GM12891 (cell line): ENCODE results near the gene PTGR3.
A peak's percentile ranks its signal among the peaks of the same experiment; 100 is the strongest.

Experiments used
- DNase-seq: peaks from one replicate; pipeline ENCODE4 v3.0.0; 2011; ENCODE audit warnings: low spot score; ENCODE audit not compliant: insufficient read length
- FAIRE-seq: peaks from 2 replicates; lab custom pipeline; 2011; peaks lifted over from hg19 to GRCh38; lab: Jason Lieb, UNC
- PAX5 ChIP-seq: IDR thresholded peaks from 2 replicates; pipeline ENCODE4 v1.6.1; 2011; ENCODE audit warnings: low read length, moderate library complexity, mild to moderate bottlenecking; ENCODE audit not compliant: insufficient read depth, severe bottlenecking
- POLR2A ChIP-seq: IDR thresholded peaks from 2 replicates; pipeline ENCODE4 v1.6.1; 2011; ENCODE audit warnings: low read depth, low read length, control low read depth
- POLR2AphosphoS5 ChIP-seq: IDR thresholded peaks from 2 replicates; pipeline ENCODE4 v1.6.1; 2011; ENCODE audit warnings: low read depth, low read length, control low read depth
- POU2F2 ChIP-seq: IDR thresholded peaks from 2 replicates; pipeline ENCODE4 v1.6.1; 2011; ENCODE audit warnings: low read depth, mild to moderate bottlenecking, control low read depth, low read length, moderate library complexity
- SPI1 ChIP-seq: IDR thresholded peaks from 2 replicates; pipeline ENCODE4 v1.6.1; 2011; ENCODE audit warnings: low read depth, low read length, control low read depth
- TAF1 ChIP-seq: IDR thresholded peaks from 2 replicates; pipeline ENCODE4 v1.6.1; 2011; ENCODE audit warnings: low read depth, low read length, control low read depth

The PTGR3 gene

DNA sequence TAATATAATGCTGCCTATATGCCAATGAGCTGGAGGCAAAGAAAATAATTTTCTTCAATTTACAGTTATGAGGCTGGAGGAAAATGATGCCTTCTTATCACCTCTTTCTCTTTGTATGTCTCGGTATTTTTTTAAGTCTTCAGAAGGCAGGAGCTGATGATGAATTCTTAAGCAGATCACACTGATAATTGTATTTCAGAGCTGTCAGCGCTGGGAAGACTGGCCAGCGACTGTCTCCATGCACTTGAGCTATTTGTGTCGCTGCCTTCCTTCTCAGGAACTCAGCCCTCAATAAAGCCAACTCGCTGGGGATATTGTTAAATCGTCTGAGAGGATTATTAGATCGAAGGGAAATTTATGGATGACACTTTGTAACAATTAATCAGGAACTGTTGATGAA, 40.3 kb downstream of the PTGR3 start:
- TF ChIP-seq PAX5 (no peak), POU2F2 (no peak), POLR2A (no peak), TAF1 (no peak)
- FAIRE-seq: no peak
- DNase-seq: no peak

GRCh38 chr18:75167759-75168618, 41.0 kb downstream of the PTGR3 start:
- FAIRE-seq: no peak
- TF ChIP-seq POLR2A: no peak
- TF ChIP-seq POU2F2: no peak
- no peak for TF ChIP-seq POLR2AphosphoS5
- no peak for TF ChIP-seq TAF1
- no peak for TF ChIP-seq SPI1
- TF ChIP-seq PAX5: no peak

GRCh38 chr18:75167137-75167536, 41.8 kb downstream of the PTGR3 start:
- no peak for TF ChIP-seq POLR2A
- no peak for TF ChIP-seq TAF1
- no peak for TF ChIP-seq PAX5
- no peak for TF ChIP-seq SPI1
- TF ChIP-seq POLR2AphosphoS5: no peak
- no peak for TF ChIP-seq POU2F2
- FAIRE-seq: no peak
- DNase-seq: no peak

More at GRCh38 chr18:75167759-75168618, 41.0 kb downstream of the PTGR3 start:
- no peak for DNase-seq

GRCh38 chr18:75165926-75166325, 43.0 kb downstream of the PTGR3 start:
- TF ChIP-seq POU2F2 (no peak), SPI1 (no peak), POLR2AphosphoS5 (no peak), PAX5 (no peak), POLR2A (no peak), TAF1 (no peak)
- no peak for FAIRE-seq

GRCh38 chr18:75164479-75164878, 44.5 kb downstream of the PTGR3 start:
- FAIRE-seq (no peak), DNase-seq (no peak)
- TF ChIP-seq PAX5 (no peak), POU2F2 (no peak), SPI1 (no peak), POLR2A (no peak), POLR2AphosphoS5 (no peak), TAF1 (no peak)

More at GRCh38 chr18:75165926-75166325, 43.0 kb downstream of the PTGR3 start:
- no peak for DNase-seq

GRCh38 chr18:75163736-75164135, 45.2 kb downstream of the PTGR3 start:
- no peak for FAIRE-seq
- TF ChIP-seq SPI1: no peak
- TF ChIP-seq POLR2A: no peak
- TF ChIP-seq POU2F2: no peak
- no peak for TF ChIP-seq POLR2AphosphoS5
- no peak for TF ChIP-seq TAF1
- no peak for TF ChIP-seq PAX5
- DNase-seq: no peak

GRCh38 chr18:75162978-75163377, 46.0 kb downstream of the PTGR3 start:
- DNase-seq (no peak), FAIRE-seq (no peak)
- TF ChIP-seq POLR2AphosphoS5: no peak
- TF ChIP-seq SPI1: no peak
- TF ChIP-seq PAX5: no peak
- TF ChIP-seq POLR2A: no peak
- no peak for TF ChIP-seq TAF1
- no peak for TF ChIP-seq POU2F2

DNA sequence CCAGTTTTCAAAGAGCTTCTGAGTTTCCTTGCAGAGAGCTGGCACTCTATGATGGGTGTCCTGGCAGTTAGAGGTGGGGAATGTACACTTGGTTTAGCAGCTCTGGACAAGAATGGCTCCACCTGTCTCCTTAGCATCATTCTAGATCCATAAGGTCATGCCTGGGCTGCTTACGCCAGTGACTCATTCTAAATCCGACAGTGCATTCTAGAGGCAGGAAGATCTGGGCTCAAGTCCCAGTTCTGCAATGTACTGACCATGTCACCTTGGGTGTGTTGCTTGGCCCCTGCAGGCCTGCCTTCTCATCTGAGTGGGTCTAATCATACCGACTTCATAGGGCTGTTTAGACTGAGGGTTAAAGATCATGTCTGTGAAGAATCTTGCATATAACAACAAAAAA, 46.5 kb downstream of the PTGR3 start:
- no peak for FAIRE-seq
- no peak for DNase-seq
- no peak for TF ChIP-seq POLR2A

- DNase-seq: no peak
- peak; percentile 79 for FAIRE-seq
- TF ChIP-seq TAF1: no peak
Measured at GRCh38 chr18:75161256-75162028, 47.5 kb downstream of the PTGR3 start.
